Thymus (tissue), 11 donors: ENCODE data around the gene SLC6A19. TPM values are rescaled to one million over a fixed set of nuclear protein-coding genes. Genes with fewer than 3 reads are reported as not detected.

ENCODE experiments used
- DNase-seq, 9 donors: peaks; one replicate each; pipeline ENCODE4 v3.0.0-alpha.2; 2013; ENCODE audit warnings: low spot score in 9 of 9, low read depth in 6 of 9, missing footprints in 1 of 9
- H3K27ac ChIP-seq, 2 donors: one replicate each; pipeline ENCODE4 v1.5.1; 2013; ENCODE audit warnings: control low read depth in 1 of 2, low read depth in 1 of 2, low read length in 1 of 2, mild to moderate bottlenecking in 1 of 2, moderate library complexity in 1 of 2
- H3K27me3 ChIP-seq, 2 donors: one replicate each; pipeline ENCODE4 v1.5.1; 2013; ENCODE audit warnings: low read length in 1 of 2; ENCODE audit not compliant: control insufficient read depth in 2 of 2, insufficient read depth in 1 of 2
- H3K36me3 ChIP-seq, 2 donors: one replicate each; pipeline ENCODE4 v1.5.1; 2013; ENCODE audit warnings: low read length in 1 of 2, mild to moderate bottlenecking in 1 of 2, moderate library complexity in 1 of 2; ENCODE audit not compliant: control insufficient read depth in 2 of 2, insufficient read depth in 2 of 2
- H3K4me1 ChIP-seq, 2 donors: one replicate each; pipeline ENCODE4 v1.5.1; 2013; ENCODE audit warnings: low read length in 2 of 2; ENCODE audit not compliant: control insufficient read depth in 2 of 2, insufficient read depth in 2 of 2
- H3K4me3 ChIP-seq, 2 donors: one replicate each; pipeline ENCODE4 v1.5.1; 2013; ENCODE audit warnings: low read length in 2 of 2, control low read depth in 1 of 2, mild to moderate bottlenecking in 1 of 2
- H3K9me3 ChIP-seq, 2 donors: one replicate each; pipeline ENCODE4 v1.5.1; 2013; ENCODE audit warnings: low read length in 1 of 2, mild to moderate bottlenecking in 1 of 2; ENCODE audit not compliant: control insufficient read depth in 2 of 2, insufficient read depth in 1 of 2
- WGBS: extraction: QIAGEN DNeasy Blood & Tissue Kit; methylation state at CpG from one replicate; pipeline ENCODE4 v1.1.7; 2013; 5-methylcytosine and 5-hydroxymethylcytosine counted together
- polyA plus RNA-seq: library from polyadenylated mRNA; stranded (reverse); fragments of 200-250 nt; gene quantifications from one replicate; pipeline ENCODE4 v1.2.3, GENCODE V29; 2013
- total RNA-seq: library from RNA; stranded (reverse); fragments of 120-200 nt; gene quantifications from one replicate; pipeline ENCODE4 v1.2.4, GENCODE V29; 2013
- donor health status: healthy.

Gene SLC6A19
- total and polyA plus RNA-seq, 2 donors: 0.09 to 0.16 TPM

GRCh38 chr5:1273745-1274144, 72.3 kb downstream of the SLC6A19 start:
- Histone ChIP-seq H3K36me3 (peaks cover 31 to 45% of the 10 kb centered on the region in 2 donors), H3K9me3 (peaks cover 14 to 30% of the 10 kb centered on the region in 2 donors), H3K4me1 (peaks cover 10 to 19% of the 10 kb centered on the region in 2 donors), H3K27ac (no peak overlapping the region), H3K27me3 (no peaks in the 10 kb centered on the region), H3K4me3 (no peak overlapping the region)
- WGBS: 96% methylated on average over 20 of the region's 20 CpGs
- DNase-seq: no peak

GRCh38 chr5:1274471-1274870, 73.1 kb downstream of the SLC6A19 start:
- WGBS: 96% methylated on average over 16 of the region's 16 CpGs
- DNase-seq: no peak
- H3K4me3 ChIP-seq: no peak overlapping the region

More at GRCh38 chr5:1274471-1274870, 73.1 kb downstream of the SLC6A19 start:
- peaks cover 19 to 37% of the 10 kb centered on the region in 2 donors for H3K9me3 ChIP-seq
- H3K4me1 ChIP-seq: peaks cover 8 to 19% of the 10 kb centered on the region in 2 donors
- no peak overlapping the region for H3K27ac ChIP-seq
- H3K27me3 ChIP-seq: no peaks in the 10 kb centered on the region
- peaks cover 38 to 51% of the 10 kb centered on the region in 2 donors for H3K36me3 ChIP-seq

Other genes with a start within 250 kb of the SLC6A19 start
- gene NKD2, start 192.8 kb upstream of the SLC6A19 start, total RNA-seq: 5.1 TPM
- 12.4 TPM for gene NKD2, start 192.8 kb upstream of the SLC6A19 start, polyA plus RNA-seq
- gene SLC12A7, start 89.5 kb upstream of the SLC6A19 start, total RNA-seq: 12.2 TPM
- 23.5 TPM for gene SLC12A7, start 89.5 kb upstream of the SLC6A19 start, polyA plus RNA-seq
- not detected for gene SLC6A18, start 23.8 kb downstream of the SLC6A19 start, total RNA-seq
- 0.05 TPM for gene SLC6A18, start 23.8 kb downstream of the SLC6A19 start, polyA plus RNA-seq
- gene TERT, start 93.5 kb downstream of the SLC6A19 start, total RNA-seq: 3.4 TPM
- gene TERT, start 93.5 kb downstream of the SLC6A19 start, polyA plus RNA-seq: 1.9 TPM
- 142 TPM for gene CLPTM1L, start 143.5 kb downstream of the SLC6A19 start, total RNA-seq
- 60.7 TPM for gene CLPTM1L, start 143.5 kb downstream of the SLC6A19 start, polyA plus RNA-seq
- 0.33 TPM for gene SLC6A3, start 243.8 kb downstream of the SLC6A19 start, total RNA-seq
- gene SLC6A3, start 243.8 kb downstream of the SLC6A19 start, polyA plus RNA-seq: 14.9 TPM